Lung (tissue), 12 donors: Measurements from ENCODE around the gene TUB. TPM values are rescaled to one million over a fixed set of nuclear protein-coding genes. Genes with fewer than 3 reads are reported as not detected.

Experiments
- ATAC-seq: fragments of 200-7000 bp; cut with Tn5 transposase; one replicate; pipeline ENCODE4 v1.9.1; 2020; ENCODE audit warnings: moderate number of reproducible peaks; ENCODE audit not compliant: insufficient read depth, low FRiP score
- DNase-seq, 3 donors: peaks; one replicate each; pipeline ENCODE4 v3.0.0-alpha.2; 2013 to 2017
- H3K27ac ChIP-seq, 2 donors: one replicate each; pipeline ENCODE4 v1.5.1; 2013; ENCODE audit warnings: mild to moderate bottlenecking in 2 of 2, moderate library complexity in 2 of 2, control low read depth in 1 of 2, inconsistent platforms in 1 of 2, low read depth in 1 of 2, low read length in 1 of 2
- H3K27me3 ChIP-seq, 3 donors: one replicate each; pipeline ENCODE4 v1.5.1; 2013; ENCODE audit warnings: low read length in 2 of 3; ENCODE audit not compliant: control insufficient read depth in 3 of 3, insufficient read depth in 3 of 3
- H3K36me3 ChIP-seq, 4 donors: one replicate each; pipeline ENCODE4 v1.5.1; 2013; ENCODE audit warnings: low read length in 4 of 4, mild to moderate bottlenecking in 1 of 4, moderate library complexity in 1 of 4; ENCODE audit not compliant: control insufficient read depth in 4 of 4, insufficient read depth in 4 of 4
- H3K4me1 ChIP-seq, 5 donors: one replicate each; pipeline ENCODE4 v1.5.1; 2013; ENCODE audit warnings: low read length in 5 of 5, mild to moderate bottlenecking in 2 of 5, moderate library complexity in 1 of 5; ENCODE audit not compliant: control insufficient read depth in 5 of 5, insufficient read depth in 5 of 5
- H3K4me3 ChIP-seq: one replicate; pipeline ENCODE4 v1.5.1; 2013; ENCODE audit warnings: mild to moderate bottlenecking, control low read depth, moderate library complexity
- H3K9ac ChIP-seq, 2 donors: one replicate each; pipeline ENCODE4 v1.5.1; 2013; ENCODE audit warnings: low read length in 2 of 2, control low read depth in 1 of 2; ENCODE audit not compliant: insufficient read depth in 1 of 2
- H3K9me3 ChIP-seq, 4 donors: one replicate each; pipeline ENCODE4 v1.5.1; 2013; ENCODE audit warnings: low read length in 3 of 4, mild to moderate bottlenecking in 1 of 4, moderate library complexity in 1 of 4; ENCODE audit not compliant: control insufficient read depth in 4 of 4, insufficient read depth in 3 of 4
- WGBS, 2 donors: extraction: QIAGEN DNeasy Blood & Tissue Kit; methylation state at CpG; one replicate each; pipeline ENCODE4 v1.1.7; 2013; 5-methylcytosine and 5-hydroxymethylcytosine counted together
- polyA plus RNA-seq, 2 donors: library from polyadenylated mRNA; stranded (reverse); fragments of 200-250 nt; gene quantifications; one replicate each; pipeline ENCODE4 v1.2.1, GENCODE V29; 2013
- total RNA-seq, 2 donors: library from RNA; depleted of rRNA in 1 of 2; stranded (reverse); fragments of >200 nt in 1 of 2; gene quantifications; one replicate each; pipeline ENCODE4 v1.2.1, GENCODE V29; 2014 to 2021
- TF ChIP-seq, protein P1 (sequence below): IDR thresholded peaks from 2 replicates; pipeline ENCODE4 v1.5.1; 2012; ENCODE audit warnings: mild to moderate bottlenecking; ENCODE audit errors: control extremely low read depth, extremely low read depth
- donor health status: control.
- donor health status: control.
- donor health status: Bipolar disorder and iron deficiency.
- donor health status: healthy.
- donor health status: DM: yes; HTN: yes; CAD: no.

The TUB gene
- total and polyA plus RNA-seq, 4 donors, result 0.96 to 23.5 (median 5.1) TPM

DNA sequence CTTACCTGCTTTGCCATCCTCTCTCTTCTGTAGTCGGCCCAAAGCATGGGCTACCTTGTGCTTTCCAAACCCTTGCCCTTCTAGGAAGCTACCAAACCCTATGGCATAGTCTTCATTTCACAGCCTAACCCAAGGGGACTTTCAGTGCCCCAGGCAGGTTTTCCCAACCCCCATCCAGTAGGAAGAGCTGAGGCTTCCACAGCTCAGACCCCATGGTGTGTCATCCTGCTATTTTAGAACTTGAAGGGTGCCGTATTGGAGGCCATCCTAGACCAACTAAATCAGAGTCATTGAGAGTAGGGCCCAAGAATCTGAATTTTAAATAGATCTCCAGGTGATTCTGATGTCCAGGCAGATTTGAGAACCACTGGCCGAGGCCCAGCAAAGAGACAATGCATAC lies 31.9 kb upstream of the TUB start:
- WGBS, 2 donors, result 84 to 91% methylated on average over 3 of the region's 3 CpGs
- Histone ChIP-seq H3K27ac (no peak overlapping the region), H3K9ac (no peak overlapping the region), H3K4me3 (no peak overlapping the region), H3K4me1 (no peaks in the 10 kb centered on the region), H3K9me3 (peaks cover 0 to 3% (median 0%) of the 10 kb centered on the region in 4 donors), H3K36me3 (no peaks in the 10 kb centered on the region), H3K27me3 (peaks cover 0 to 4% (median 0%) of the 10 kb centered on the region in 3 donors)
- TF ChIP-seq, protein P1, sequence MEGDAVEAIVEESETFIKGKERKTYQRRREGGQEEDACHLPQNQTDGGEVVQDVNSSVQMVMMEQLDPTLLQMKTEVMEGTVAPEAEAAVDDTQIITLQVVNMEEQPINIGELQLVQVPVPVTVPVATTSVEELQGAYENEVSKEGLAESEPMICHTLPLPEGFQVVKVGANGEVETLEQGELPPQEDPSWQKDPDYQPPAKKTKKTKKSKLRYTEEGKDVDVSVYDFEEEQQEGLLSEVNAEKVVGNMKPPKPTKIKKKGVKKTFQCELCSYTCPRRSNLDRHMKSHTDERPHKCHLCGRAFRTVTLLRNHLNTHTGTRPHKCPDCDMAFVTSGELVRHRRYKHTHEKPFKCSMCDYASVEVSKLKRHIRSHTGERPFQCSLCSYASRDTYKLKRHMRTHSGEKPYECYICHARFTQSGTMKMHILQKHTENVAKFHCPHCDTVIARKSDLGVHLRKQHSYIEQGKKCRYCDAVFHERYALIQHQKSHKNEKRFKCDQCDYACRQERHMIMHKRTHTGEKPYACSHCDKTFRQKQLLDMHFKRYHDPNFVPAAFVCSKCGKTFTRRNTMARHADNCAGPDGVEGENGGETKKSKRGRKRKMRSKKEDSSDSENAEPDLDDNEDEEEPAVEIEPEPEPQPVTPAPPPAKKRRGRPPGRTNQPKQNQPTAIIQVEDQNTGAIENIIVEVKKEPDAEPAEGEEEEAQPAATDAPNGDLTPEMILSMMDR, result no peak
- DNase-seq (no peak), ATAC-seq (no peak)

DNA sequence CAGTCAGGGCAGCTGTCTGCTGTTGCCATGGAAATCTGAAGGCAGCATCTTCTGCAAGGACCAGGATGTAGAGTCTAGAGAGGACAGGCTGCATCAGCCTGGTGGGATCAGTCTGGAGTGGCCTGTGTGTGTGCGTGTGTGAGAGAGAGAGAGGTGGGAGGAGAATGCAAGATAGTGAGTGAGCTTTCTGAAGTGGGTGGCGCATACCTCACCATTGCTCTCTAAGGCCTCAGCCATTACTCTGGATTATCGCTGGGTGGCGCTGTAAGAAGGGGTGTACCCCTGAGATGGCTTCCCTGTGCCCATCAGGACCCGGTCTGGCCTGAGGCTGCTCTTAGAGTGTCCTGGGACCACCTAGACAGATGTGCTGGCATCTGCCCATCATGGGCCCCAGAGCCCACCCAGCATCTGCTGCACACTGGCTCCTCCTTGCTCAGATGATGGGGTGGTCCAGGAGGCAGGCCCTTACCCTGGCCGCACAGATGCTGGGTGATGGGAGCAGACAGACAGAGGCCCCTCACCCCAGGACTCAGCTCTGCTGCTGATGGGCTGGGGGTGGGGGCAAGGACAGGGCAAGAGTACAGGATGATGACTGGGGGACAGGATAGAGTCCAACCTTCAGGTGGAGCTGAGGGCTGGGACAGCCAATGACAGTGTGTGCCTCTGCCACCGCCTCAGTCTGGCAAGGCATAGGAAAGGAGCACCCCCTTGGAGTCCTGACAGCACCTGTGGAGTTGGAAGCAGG lies 25.7 kb upstream of the TUB start:
- DNase-seq (no peak), ATAC-seq (no peak)
- WGBS, 2 donors, result 60 to 76% methylated on average over 7 of the region's 7 CpGs
- TF ChIP-seq, protein P1, result no peak
- peaks cover 0 to 3% (median 0%) of the 10 kb centered on the region in 4 donors for H3K9me3 ChIP-seq
- no peaks in the 10 kb centered on the region for H3K36me3 ChIP-seq
- H3K4me3 ChIP-seq, result no peak overlapping the region
- no peak overlapping the region for H3K9ac ChIP-seq
- peaks cover 0 to 4% (median 0%) of the 10 kb centered on the region in 3 donors for H3K27me3 ChIP-seq
- H3K4me1 ChIP-seq, result peaks cover 0 to 26% (median 6%) of the 10 kb centered on the region in 5 donors
- no peak overlapping the region for H3K27ac ChIP-seq

DNA sequence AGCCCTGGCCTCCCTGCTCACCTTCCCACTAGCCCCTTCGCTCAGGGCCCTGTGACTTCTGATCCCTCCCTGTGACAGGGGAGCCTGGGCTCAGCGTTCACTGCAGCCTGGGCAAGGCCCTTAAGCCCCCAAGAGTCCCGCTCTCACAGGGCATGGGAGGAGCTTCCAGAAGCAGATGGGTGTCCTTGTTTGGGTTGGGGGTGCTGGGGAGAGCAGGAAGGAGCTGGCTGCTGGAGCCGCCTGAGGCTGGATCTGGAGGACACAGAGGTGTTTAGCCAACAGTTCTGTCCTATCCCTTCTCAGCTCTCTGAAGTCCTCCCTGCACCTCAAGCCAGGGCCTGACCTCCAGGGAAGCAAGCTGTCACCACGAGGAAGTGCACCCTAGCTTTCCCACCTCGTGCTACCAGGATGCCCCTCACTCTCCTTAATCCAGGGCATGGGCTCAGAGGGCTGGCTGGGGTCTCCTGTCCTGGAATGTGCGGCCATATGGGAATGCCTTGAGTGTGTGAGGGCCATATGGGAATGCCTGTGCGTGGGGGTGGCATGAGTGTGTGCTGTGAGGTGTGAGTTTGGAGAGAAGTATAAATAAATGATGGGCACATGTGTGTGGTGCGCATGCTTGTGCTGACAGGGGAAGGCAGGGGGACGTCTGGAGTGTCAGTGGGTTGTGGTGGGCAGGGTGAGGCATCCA lies 25.0 kb upstream of the TUB start:
- peaks cover 0 to 4% (median 0%) of the 10 kb centered on the region in 3 donors for H3K27me3 ChIP-seq
- H3K4me3 ChIP-seq, result no peak overlapping the region
- ATAC-seq, result no peak
- no peak for DNase-seq
- H3K27ac ChIP-seq, result no peak overlapping the region
- H3K9ac ChIP-seq, result no peak overlapping the region
- TF ChIP-seq, protein P1, result no peak
- peaks cover 0 to 26% (median 6%) of the 10 kb centered on the region in 5 donors for H3K4me1 ChIP-seq
- H3K9me3 ChIP-seq, result peaks cover 0 to 3% (median 0%) of the 10 kb centered on the region in 4 donors
- 77 to 80% methylated on average over 10 of the region's 10 CpGs for WGBS, 2 donors
- H3K36me3 ChIP-seq, result no peaks in the 10 kb centered on the region
